ENCODE measurements around the gene MIER3.

Gene MIER3

GRCh38 chr5:56959326-56959725 lies 7.4 kb upstream of the MIER3 start:
- H3K27ac ChIP-seq (ENCODE audit: low read depth, low read length) = no peak overlapping the region
- 95% methylated on average over 4 of the region's 4 CpGs for WGBS
- H3K9ac ChIP-seq (ENCODE audit: low read depth, low read length) = no peak overlapping the region
- H3K27me3 ChIP-seq (ENCODE audit: insufficient read depth, low read length) = peaks cover 6% of the 10 kb centered on the region; the same call in 1 of the 2 replicates
- H3K4me1 ChIP-seq (ENCODE audit: insufficient read depth, low read length) = no peaks in the 10 kb centered on the region
- no peaks in the 10 kb centered on the region for H3K9me3 ChIP-seq (ENCODE audit: insufficient read depth, low read depth, low read length)
- no peaks in the 10 kb centered on the region for H3K36me3 ChIP-seq (ENCODE audit: insufficient read depth, low read length)
- H3K4me3 ChIP-seq (ENCODE audit: low read length) = no peak overlapping the region

- Histone ChIP-seq H3K36me3 (ENCODE audit: insufficient read depth, low read length) (no peaks in the 10 kb centered on the region), H3K9me3 (ENCODE audit: insufficient read depth, low read depth, low read length) (no peaks in the 10 kb centered on the region), H3K27ac (ENCODE audit: low read depth, low read length) (no peak overlapping the region), H3K4me1 (ENCODE audit: insufficient read depth, low read length) (no peaks in the 10 kb centered on the region), H3K27me3 (ENCODE audit: insufficient read depth, low read length) (peaks cover 11% of the 10 kb centered on the region; the same call in 1 of the 2 replicates), H3K4me3 (ENCODE audit: low read length) (no peak overlapping the region), H3K9ac (ENCODE audit: low read depth, low read length) (no peak overlapping the region)
- WGBS = 85% methylated on average over 1 of the region's 2 CpGs
Measured at GRCh38 chr5:56958595-56958994, 6.7 kb upstream of the MIER3 start.

- Histone ChIP-seq H3K9me3 (ENCODE audit: insufficient read depth, low read depth, low read length) (no peaks in the 10 kb centered on the region), H3K27me3 (ENCODE audit: insufficient read depth, low read length) (peaks cover 23% of the 10 kb centered on the region), H3K27ac (ENCODE audit: low read depth, low read length) (no peak overlapping the region), H3K4me3 (ENCODE audit: low read length) (no peak overlapping the region), H3K4me1 (ENCODE audit: insufficient read depth, low read length) (peaks cover 6% of the 10 kb centered on the region), H3K36me3 (ENCODE audit: insufficient read depth, low read length) (peaks cover 8% of the 10 kb centered on the region), H3K9ac (ENCODE audit: low read depth, low read length) (no peak overlapping the region)
- 100% methylated on average over 1 of the region's 1 CpG for WGBS
Measured at GRCh38 chr5:56954262-56954661, 2.3 kb upstream of the MIER3 start.

GRCh38 chr5:56951126-56951945 lies 587 bp downstream of the MIER3 start:
- H3K4me1 ChIP-seq (ENCODE audit: insufficient read depth, low read length) = peaks cover 6% of the 10 kb centered on the region
- peaks cover 23% of the 10 kb centered on the region for H3K27me3 ChIP-seq (ENCODE audit: insufficient read depth, low read length)
- peak overlapping the region; percentile 87 for H3K9ac ChIP-seq (ENCODE audit: low read depth, low read length)
- H3K4me3 ChIP-seq (ENCODE audit: low read length) = peak overlapping the region; percentile 68
- peak overlapping the region; percentile 61 for H3K27ac ChIP-seq (ENCODE audit: low read depth, low read length)
- no peaks in the 10 kb centered on the region for H3K9me3 ChIP-seq (ENCODE audit: insufficient read depth, low read depth, low read length)
- peaks cover 36% of the 10 kb centered on the region for H3K36me3 ChIP-seq (ENCODE audit: insufficient read depth, low read length)
- under 1% methylated on average over 85 of the region's 85 CpGs for WGBS

GRCh38 chr5:56950626-56951125 lies 1.2 kb downstream of the MIER3 start:
- WGBS = 1% methylated on average over 33 of the region's 33 CpGs
- no peak overlapping the region for H3K27ac ChIP-seq (ENCODE audit: low read depth, low read length)

GRCh38 chr5:56947052-56947451 lies 4.9 kb downstream of the MIER3 start:
- Histone ChIP-seq H3K4me3 (ENCODE audit: low read length) (no peak overlapping the region), H3K4me1 (ENCODE audit: insufficient read depth, low read length) (peaks cover 6% of the 10 kb centered on the region), H3K36me3 (ENCODE audit: insufficient read depth, low read length) (peaks cover 76% of the 10 kb centered on the region), H3K9ac (ENCODE audit: low read depth, low read length) (no peak overlapping the region), H3K27me3 (ENCODE audit: insufficient read depth, low read length) (no peaks in the 10 kb centered on the region), H3K27ac (ENCODE audit: low read depth, low read length) (no peak overlapping the region), H3K9me3 (ENCODE audit: insufficient read depth, low read depth, low read length) (no peaks in the 10 kb centered on the region)

More at GRCh38 chr5:56950626-56951125, 1.2 kb downstream of the MIER3 start:
- H3K9ac ChIP-seq (ENCODE audit: low read depth, low read length) = peak overlapping the region; percentile 87
- H3K4me3 ChIP-seq (ENCODE audit: low read length) = peak overlapping the region; percentile 68
- peaks cover 42% of the 10 kb centered on the region for H3K36me3 ChIP-seq (ENCODE audit: insufficient read depth, low read length)
- peaks cover 6% of the 10 kb centered on the region for H3K4me1 ChIP-seq (ENCODE audit: insufficient read depth, low read length)
- H3K9me3 ChIP-seq (ENCODE audit: insufficient read depth, low read depth, low read length) = no peaks in the 10 kb centered on the region
- H3K27me3 ChIP-seq (ENCODE audit: insufficient read depth, low read length) = peaks cover 23% of the 10 kb centered on the region

GRCh38 chr5:56941981-56942380 lies 9.9 kb downstream of the MIER3 start:
- H3K27ac ChIP-seq (ENCODE audit: low read depth, low read length) = no peak overlapping the region
- H3K27me3 ChIP-seq (ENCODE audit: insufficient read depth, low read length) = no peaks in the 10 kb centered on the region
- H3K36me3 ChIP-seq (ENCODE audit: insufficient read depth, low read length) = peaks cover 97% of the 10 kb centered on the region
- no peak overlapping the region for H3K9ac ChIP-seq (ENCODE audit: low read depth, low read length)
- H3K9me3 ChIP-seq (ENCODE audit: insufficient read depth, low read depth, low read length) = no peaks in the 10 kb centered on the region
- WGBS = 88% methylated on average over 1 of the region's 1 CpG
- no peaks in the 10 kb centered on the region for H3K4me1 ChIP-seq (ENCODE audit: insufficient read depth, low read length)
- H3K4me3 ChIP-seq (ENCODE audit: low read length) = no peak overlapping the region

- Histone ChIP-seq H3K4me1 (ENCODE audit: insufficient read depth, low read length) (no peaks in the 10 kb centered on the region), H3K4me3 (ENCODE audit: low read length) (no peak overlapping the region), H3K27ac (ENCODE audit: low read depth, low read length) (no peak overlapping the region), H3K9me3 (ENCODE audit: insufficient read depth, low read depth, low read length) (no peaks in the 10 kb centered on the region), H3K27me3 (ENCODE audit: insufficient read depth, low read length) (no peaks in the 10 kb centered on the region), H3K36me3 (ENCODE audit: insufficient read depth, low read length) (peaks cover 98% of the 10 kb centered on the region), H3K9ac (ENCODE audit: low read depth, low read length) (no peak overlapping the region)
- 98% methylated on average over 1 of the region's 1 CpG for WGBS
Measured at GRCh38 chr5:56938858-56939257, 13.1 kb downstream of the MIER3 start.

GRCh38 chr5:56934325-56934724 lies 17.6 kb downstream of the MIER3 start:
- H3K27ac ChIP-seq (ENCODE audit: low read depth, low read length) = no peak overlapping the region
- peaks cover 100% of the 10 kb centered on the region for H3K36me3 ChIP-seq (ENCODE audit: insufficient read depth, low read length)
- no peaks in the 10 kb centered on the region for H3K4me1 ChIP-seq (ENCODE audit: insufficient read depth, low read length)
- no peaks in the 10 kb centered on the region for H3K9me3 ChIP-seq (ENCODE audit: insufficient read depth, low read depth, low read length)
- no peaks in the 10 kb centered on the region for H3K27me3 ChIP-seq (ENCODE audit: insufficient read depth, low read length)
- no peak overlapping the region for H3K4me3 ChIP-seq (ENCODE audit: low read length)
- no peak overlapping the region for H3K9ac ChIP-seq (ENCODE audit: low read depth, low read length)
- 100% methylated on average over 1 of the region's 1 CpG for WGBS

GRCh38 chr5:56922922-56923321 lies 29.0 kb downstream of the MIER3 start:
- Histone ChIP-seq H3K27me3 (ENCODE audit: insufficient read depth, low read length) (no peaks in the 10 kb centered on the region), H3K36me3 (ENCODE audit: insufficient read depth, low read length) (peaks cover 87% of the 10 kb centered on the region), H3K27ac (ENCODE audit: low read depth, low read length) (no peak overlapping the region), H3K4me1 (ENCODE audit: insufficient read depth, low read length) (no peaks in the 10 kb centered on the region), H3K4me3 (ENCODE audit: low read length) (no peak overlapping the region), H3K9me3 (ENCODE audit: insufficient read depth, low read depth, low read length) (peaks cover 39% of the 10 kb centered on the region), H3K9ac (ENCODE audit: low read depth, low read length) (no peak overlapping the region)
- WGBS = 97% methylated on average over 6 of the region's 6 CpGs

- peaks cover 64% of the 10 kb centered on the region for H3K36me3 ChIP-seq (ENCODE audit: insufficient read depth, low read length)
- no peak overlapping the region for H3K4me3 ChIP-seq (ENCODE audit: low read length)
- no peaks in the 10 kb centered on the region for H3K27me3 ChIP-seq (ENCODE audit: insufficient read depth, low read length)
- H3K9ac ChIP-seq (ENCODE audit: low read depth, low read length) = no peak overlapping the region
- H3K27ac ChIP-seq (ENCODE audit: low read depth, low read length) = no peak overlapping the region
- no CpG with 5 or more reads among the region's 1 CpG for WGBS
- no peaks in the 10 kb centered on the region for H3K4me1 ChIP-seq (ENCODE audit: insufficient read depth, low read length)
- peaks cover 20% of the 10 kb centered on the region for H3K9me3 ChIP-seq (ENCODE audit: insufficient read depth, low read depth, low read length)
Measured at GRCh38 chr5:56919942-56920662, 31.8 kb downstream of the MIER3 start.

Measured in HUES64 (cell line).